ENCODE measurements around the gene MSH2. TPM values are rescaled to one million over a fixed set of nuclear protein-coding genes. Genes with fewer than 3 reads are reported as not detected.

The MSH2 gene
- total and polyA plus RNA-seq, 2 of the 13 experiments (the other 11 are each of a cell fraction or from before 2014, with no cell fraction given) = 19.9 to 76.3 TPM

DNA sequence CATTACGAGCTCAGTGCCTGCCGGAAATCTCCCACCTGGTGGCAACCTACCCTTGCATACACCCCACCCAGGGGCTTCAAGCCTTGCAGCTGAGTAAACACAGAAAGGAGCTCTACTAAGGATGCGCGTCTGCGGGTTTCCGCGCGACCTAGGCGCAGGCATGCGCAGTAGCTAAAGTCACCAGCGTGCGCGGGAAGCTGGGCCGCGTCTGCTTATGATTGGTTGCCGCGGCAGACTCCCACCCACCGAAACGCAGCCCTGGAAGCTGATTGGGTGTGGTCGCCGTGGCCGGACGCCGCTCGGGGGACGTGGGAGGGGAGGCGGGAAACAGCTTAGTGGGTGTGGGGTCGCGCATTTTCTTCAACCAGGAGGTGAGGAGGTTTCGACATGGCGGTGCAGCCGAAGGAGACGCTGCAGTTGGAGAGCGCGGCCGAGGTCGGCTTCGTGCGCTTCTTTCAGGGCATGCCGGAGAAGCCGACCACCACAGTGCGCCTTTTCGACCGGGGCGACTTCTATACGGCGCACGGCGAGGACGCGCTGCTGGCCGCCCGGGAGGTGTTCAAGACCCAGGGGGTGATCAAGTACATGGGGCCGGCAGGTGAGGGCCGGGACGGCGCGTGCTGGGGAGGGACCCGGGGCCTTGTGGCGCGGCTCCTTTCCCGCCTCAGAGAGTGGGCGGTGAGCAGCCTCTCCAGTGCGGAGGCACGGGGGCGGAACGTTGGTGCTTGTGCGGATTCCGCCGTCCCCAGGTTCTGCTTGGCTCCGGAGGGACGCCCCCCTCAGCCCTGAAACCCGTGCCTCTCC lies at the start of gene MSH2 (continued):
- TF ChIP-seq, protein P1, sequence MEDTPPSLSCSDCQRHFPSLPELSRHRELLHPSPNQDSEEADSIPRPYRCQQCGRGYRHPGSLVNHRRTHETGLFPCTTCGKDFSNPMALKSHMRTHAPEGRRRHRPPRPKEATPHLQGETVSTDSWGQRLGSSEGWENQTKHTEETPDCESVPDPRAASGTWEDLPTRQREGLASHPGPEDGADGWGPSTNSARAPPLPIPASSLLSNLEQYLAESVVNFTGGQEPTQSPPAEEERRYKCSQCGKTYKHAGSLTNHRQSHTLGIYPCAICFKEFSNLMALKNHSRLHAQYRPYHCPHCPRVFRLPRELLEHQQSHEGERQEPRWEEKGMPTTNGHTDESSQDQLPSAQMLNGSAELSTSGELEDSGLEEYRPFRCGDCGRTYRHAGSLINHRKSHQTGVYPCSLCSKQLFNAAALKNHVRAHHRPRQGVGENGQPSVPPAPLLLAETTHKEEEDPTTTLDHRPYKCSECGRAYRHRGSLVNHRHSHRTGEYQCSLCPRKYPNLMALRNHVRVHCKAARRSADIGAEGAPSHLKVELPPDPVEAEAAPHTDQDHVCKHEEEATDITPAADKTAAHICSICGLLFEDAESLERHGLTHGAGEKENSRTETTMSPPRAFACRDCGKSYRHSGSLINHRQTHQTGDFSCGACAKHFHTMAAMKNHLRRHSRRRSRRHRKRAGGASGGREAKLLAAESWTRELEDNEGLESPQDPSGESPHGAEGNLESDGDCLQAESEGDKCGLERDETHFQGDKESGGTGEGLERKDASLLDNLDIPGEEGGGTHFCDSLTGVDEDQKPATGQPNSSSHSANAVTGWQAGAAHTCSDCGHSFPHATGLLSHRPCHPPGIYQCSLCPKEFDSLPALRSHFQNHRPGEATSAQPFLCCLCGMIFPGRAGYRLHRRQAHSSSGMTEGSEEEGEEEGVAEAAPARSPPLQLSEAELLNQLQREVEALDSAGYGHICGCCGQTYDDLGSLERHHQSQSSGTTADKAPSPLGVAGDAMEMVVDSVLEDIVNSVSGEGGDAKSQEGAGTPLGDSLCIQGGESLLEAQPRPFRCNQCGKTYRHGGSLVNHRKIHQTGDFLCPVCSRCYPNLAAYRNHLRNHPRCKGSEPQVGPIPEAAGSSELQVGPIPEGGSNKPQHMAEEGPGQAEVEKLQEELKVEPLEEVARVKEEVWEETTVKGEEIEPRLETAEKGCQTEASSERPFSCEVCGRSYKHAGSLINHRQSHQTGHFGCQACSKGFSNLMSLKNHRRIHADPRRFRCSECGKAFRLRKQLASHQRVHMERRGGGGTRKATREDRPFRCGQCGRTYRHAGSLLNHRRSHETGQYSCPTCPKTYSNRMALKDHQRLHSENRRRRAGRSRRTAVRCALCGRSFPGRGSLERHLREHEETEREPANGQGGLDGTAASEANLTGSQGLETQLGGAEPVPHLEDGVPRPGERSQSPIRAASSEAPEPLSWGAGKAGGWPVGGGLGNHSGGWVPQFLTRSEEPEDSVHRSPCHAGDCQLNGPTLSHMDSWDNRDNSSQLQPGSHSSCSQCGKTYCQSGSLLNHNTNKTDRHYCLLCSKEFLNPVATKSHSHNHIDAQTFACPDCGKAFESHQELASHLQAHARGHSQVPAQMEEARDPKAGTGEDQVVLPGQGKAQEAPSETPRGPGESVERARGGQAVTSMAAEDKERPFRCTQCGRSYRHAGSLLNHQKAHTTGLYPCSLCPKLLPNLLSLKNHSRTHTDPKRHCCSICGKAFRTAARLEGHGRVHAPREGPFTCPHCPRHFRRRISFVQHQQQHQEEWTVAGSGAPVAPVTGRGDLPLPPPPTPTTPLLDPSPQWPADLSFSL (CRISPR knock-in tag; IDR thresholded peaks at IDR 0.05) = no peak
- TF ChIP-seq AKNA (CRISPR knock-in tag; IDR thresholded peaks at IDR 0.05; ENCODE audit: borderline replicate concordance) (peak; percentile 66; the same call in 1 of the 2 replicates), ZFYVE20 (CRISPR knock-in tag; IDR thresholded peaks at IDR 0.05; ENCODE audit: borderline replicate concordance, low read depth) (no peak), ZBTB3 (CRISPR knock-in tag; IDR thresholded peaks at IDR 0.05; ENCODE audit: borderline replicate concordance, low read depth) (no peak; the same call in 1 of the 2 replicates), ZNF350 (CRISPR knock-in tag; IDR thresholded peaks at IDR 0.05; ENCODE audit: borderline replicate concordance, low read depth) (peak; percentile 93), NRL (CRISPR knock-in tag; IDR thresholded peaks at IDR 0.05; ENCODE audit: borderline replicate concordance) (peak; percentile 95), ZNF326 (CRISPR knock-in tag; IDR thresholded peaks at IDR 0.05; ENCODE audit: borderline replicate concordance) (no peak), NFIC (IDR thresholded peaks at IDR 0.05; ENCODE audit: low read length) (no peak), ZNF512B (CRISPR knock-in tag; IDR thresholded peaks at IDR 0.05; ENCODE audit: borderline replicate concordance) (no peak), CBX1 (IDR thresholded peaks at IDR 0.05; ENCODE audit: low read depth) (peak; percentile 64), ZNF891 (CRISPR knock-in tag; IDR thresholded peaks at IDR 0.05) (peak; percentile 97), ONECUT2 (CRISPR knock-in tag; IDR thresholded peaks at IDR 0.05) (peak; percentile 57; the same call in 1 of the 2 replicates), ZNF775 (CRISPR knock-in tag; IDR thresholded peaks at IDR 0.05; ENCODE audit: borderline replicate concordance) (peak; percentile 70; the same call in 1 of the 2 replicates)
